Thoracic aorta (tissue), 2 donors: ENCODE results near the gene PDE9A. TPM values are rescaled to one million over a fixed set of nuclear protein-coding genes. Genes with fewer than 3 reads are reported as not detected.

ENCODE experiments used
- ATAC-seq: fragments of 150-250 bp; one replicate; pipeline ENCODE4 v1.8.0; 2017; ENCODE audit warnings: low read depth; ENCODE audit not compliant: insufficient number of reproducible peaks, low FRiP score
- DNase-seq: peaks from one replicate; pipeline ENCODE4 v3.0.0-alpha.2; 2020; ENCODE audit warnings: low spot score
- H3K27ac ChIP-seq, 2 donors: fragments of 200-600 bp; sonication (generic); 1 replicate in 1 of 2; 2 replicates in 1 of 2; pipeline ENCODE4 v1.5.1; 2016; ENCODE audit warnings: mild to moderate bottlenecking in 2 of 2, moderate library complexity in 2 of 2
- H3K27me3 ChIP-seq: fragments of 200-600 bp; sonication (generic); replicated peaks from 2 replicates; pipeline ENCODE4 v1.6.0; 2016; ENCODE audit warnings: mild to moderate bottlenecking; ENCODE audit not compliant: insufficient read depth
- H3K36me3 ChIP-seq: fragments of 200-600 bp; sonication (generic); one replicate; pipeline ENCODE4 v1.5.1; 2016
- H3K4me1 ChIP-seq, 2 donors: fragments of 200-600 bp; sonication (generic); 1 replicate in 1 of 2; 2 replicates in 1 of 2; pipeline versions ENCODE4 v1.5.1 to v1.6.0; 2016; ENCODE audit warnings: low read depth in 2 of 2, mild to moderate bottlenecking in 1 of 2; ENCODE audit not compliant: control insufficient read depth in 1 of 2
- H3K4me3 ChIP-seq: fragments of 200-600 bp; sonication (generic); 2 replicates; pipeline ENCODE4 v1.5.1; 2016; ENCODE audit warnings: mild to moderate bottlenecking
- H3K9me3 ChIP-seq: fragments of 200-600 bp; sonication (generic); 2 replicates; pipeline ENCODE4 v1.5.1; 2016
- CTCF ChIP-seq: fragments of 200-600 bp; sonication (generic); IDR thresholded peaks from one replicate; pipeline ENCODE4 v1.5.1; 2019; ENCODE audit warnings: antibody characterized with exemption
- total RNA-seq, 2 donors: library from RNA; depleted of rRNA; stranded (reverse); fragments of >200 nt; gene quantifications; one replicate each; pipeline versions ENCODE4 v1.1.0 to v1.2.3, GENCODE V29; 2016

Gene PDE9A
- total RNA-seq, 2 donors from 2014 or later, result 4.2 to 4.7 TPM

- Histone ChIP-seq H3K27me3 (no peaks in the 10 kb centered on the region), H3K4me3 (no peak overlapping the region), H3K36me3 (no peaks in the 10 kb centered on the region), H3K27ac (no peak overlapping the region), H3K9me3 (no peaks in the 10 kb centered on the region), H3K4me1 (no peaks in the 10 kb centered on the region)
- ATAC-seq (no peak), DNase-seq (no peak)
- TF ChIP-seq CTCF, result no peak
These were observed 101.0 kb downstream of the PDE9A start for GRCh38 chr21:42754270-42754933.

- no peaks in the 10 kb centered on the region for H3K27me3 ChIP-seq
- H3K4me1 ChIP-seq, result no peaks in the 10 kb centered on the region
- DNase-seq, result no peak
- no peaks in the 10 kb centered on the region for H3K36me3 ChIP-seq
- H3K4me3 ChIP-seq, result no peak overlapping the region
- H3K9me3 ChIP-seq, result no peaks in the 10 kb centered on the region
- ATAC-seq, result no peak
- no peak for TF ChIP-seq CTCF
- no peak overlapping the region for H3K27ac ChIP-seq
These were observed 101.7 kb downstream of the PDE9A start for GRCh38 chr21:42755031-42755665.

- Histone ChIP-seq H3K9me3 (no peaks in the 10 kb centered on the region), H3K36me3 (no peaks in the 10 kb centered on the region)
- no peak for ATAC-seq
These were observed 102.6 kb downstream of the PDE9A start for GRCh38 chr21:42755766-42756579.

GRCh38 chr21:42756580-42757250 is 103.3 kb downstream of the PDE9A start:
- no peak for ATAC-seq
- no peak overlapping the region for H3K4me3 ChIP-seq
- no peak for TF ChIP-seq CTCF
- no peaks in the 10 kb centered on the region for H3K36me3 ChIP-seq
- H3K27ac ChIP-seq, result no peak overlapping the region
- H3K27me3 ChIP-seq, result no peaks in the 10 kb centered on the region
- H3K9me3 ChIP-seq, result no peaks in the 10 kb centered on the region
- no peaks in the 10 kb centered on the region for H3K4me1 ChIP-seq
- DNase-seq, result no peak

More at GRCh38 chr21:42755766-42756579, 102.6 kb downstream of the PDE9A start:
- no peak overlapping the region for H3K27ac ChIP-seq
- H3K4me1 ChIP-seq, result no peaks in the 10 kb centered on the region
- DNase-seq, result no peak
- TF ChIP-seq CTCF, result no peak
- H3K4me3 ChIP-seq, result no peak overlapping the region
- H3K27me3 ChIP-seq, result no peaks in the 10 kb centered on the region

- no peak for TF ChIP-seq CTCF
- Histone ChIP-seq H3K4me1 (no peaks in the 10 kb centered on the region), H3K9me3 (no peaks in the 10 kb centered on the region), H3K27me3 (no peaks in the 10 kb centered on the region), H3K36me3 (no peaks in the 10 kb centered on the region), H3K4me3 (no peak overlapping the region), H3K27ac (no peak overlapping the region)
- no peak for ATAC-seq
- DNase-seq, result no peak
These were observed 104.0 kb downstream of the PDE9A start for GRCh38 chr21:42757422-42757821.
